Gastrocnemius medialis (tissue), 4 donors: ENCODE results near the gene ATP8B4. TPM values are rescaled to one million over a fixed set of nuclear protein-coding genes. Genes with fewer than 3 reads are reported as not detected.

Source experiments
- ATAC-seq, 2 donors: fragments of 150-250 bp; one replicate each; pipeline ENCODE4 v1.9.1; 2016
- DNase-seq, 2 donors: peaks; one replicate each; pipeline ENCODE4 v3.0.0-alpha.2; 2019
- H3K27ac ChIP-seq, 4 donors: fragments of 200-600 bp; sonication (generic); 1 replicate in 1 of 4; 2 replicates in 3 of 4; pipeline ENCODE4 v1.5.1; 2016 to 2018; ENCODE audit warnings: mild to moderate bottlenecking in 2 of 4, moderate library complexity in 1 of 4
- H3K27me3 ChIP-seq, 3 donors: fragments of 200-600 bp; sonication (generic) in 2 of 3; 1 replicate in 1 of 3; 2 replicates in 2 of 3; pipeline versions ENCODE4 v1.5.1 to v1.6.0; 2016 to 2019; ENCODE audit warnings: mild to moderate bottlenecking in 1 of 3, moderate library complexity in 1 of 3
- H3K36me3 ChIP-seq, 2 donors: fragments of 200-600 bp; sonication (generic) in 1 of 2; one replicate each; pipeline ENCODE4 v1.5.1; 2017 to 2018
- H3K4me1 ChIP-seq, 2 donors: fragments of 200-600 bp; sonication (generic) in 1 of 2; one replicate each; pipeline ENCODE4 v1.5.1; 2016 to 2017; ENCODE audit warnings: mild to moderate bottlenecking in 2 of 2
- H3K4me3 ChIP-seq, 4 donors: fragments of 200-600 bp; sonication (generic) in 3 of 4; 1 replicate in 1 of 4; 2 replicates in 3 of 4; pipeline ENCODE4 v1.5.1; 2016 to 2019; ENCODE audit warnings: mild to moderate bottlenecking in 2 of 4
- H3K9me3 ChIP-seq, 3 donors: fragments of 200-600 bp; sonication (generic) in 2 of 3; 1 replicate in 1 of 3; 2 replicates in 2 of 3; pipeline ENCODE4 v1.5.1; 2016 to 2019
- CTCF ChIP-seq, 5 experiments: fragments of 450-650 bp in 3 of 5; fragments of 200-600 bp in 2 of 5; sonication (generic) in 2 of 5; IDR thresholded peaks in 4 of 5; conservative IDR thresholded peaks in 1 of 5; 1 replicate in 4 of 5; 2 replicates in 1 of 5; pipeline ENCODE4 v1.5.1; 2016 to 2019; ENCODE audit warnings: antibody characterized with exemption in 5 of 5, mild to moderate bottlenecking in 3 of 5, moderate library complexity in 3 of 5
- POLR2A ChIP-seq, 2 donors: fragments of 450-650 bp; IDR thresholded peaks; one replicate each; pipeline ENCODE4 v1.6.1; 2017; ENCODE audit warnings: antibody characterized with exemption in 2 of 2, mild to moderate bottlenecking in 2 of 2, moderate library complexity in 2 of 2
- in situ Hi-C, 4 donors: fragments of 200-750 bp; cut with MboI; loops; one replicate each; pipeline versions ENCODE4 v1.15.0 to v1.8.0; 2017; ENCODE audit warnings: low sequenced_read_pairs in 4 of 4
- intact Hi-C: fragments of 100-400 bp; cut with DNase I; formaldehyde crosslinking; loops from one replicate; pipeline ENCODE4 v1.15.1; 2023; ENCODE audit warnings: low total_unique reads
- total RNA-seq, 4 donors: library from RNA; depleted of rRNA; stranded (reverse); fragments of >200 nt; gene quantifications; one replicate each; pipeline versions ENCODE4 v1.1.0 to v1.2.3, GENCODE V29; 2016

Gene ATP8B4
- total RNA-seq, 4 donors from 2014 or later: 1.7 to 3.4 (median 2.4) TPM

GRCh38 chr15:50018491-50018890 lies 100.5 kb downstream of the ATP8B4 start:
- Histone ChIP-seq H3K36me3 (no peaks in the 10 kb centered on the region), H3K4me3 (no peak overlapping the region), H3K27me3 (no peaks in the 10 kb centered on the region), H3K27ac (no peak overlapping the region), H3K4me1 (no peaks in the 10 kb centered on the region), H3K9me3 (no peaks in the 10 kb centered on the region)
- DNase-seq (no peak), ATAC-seq (no peak)
- intact Hi-C loops: no loop called here
- no peak for TF ChIP-seq POLR2A (IDR thresholded peaks at IDR 0.05)
- no peak for TF ChIP-seq CTCF (IDR thresholded peaks at IDR 0.05 in 4 of 5, conservative IDR thresholded peaks at IDR 0.05 in 1 of 5)
- in situ Hi-C loops: no loop called here

GRCh38 chr15:50017522-50017921 lies 101.5 kb downstream of the ATP8B4 start:
- Histone ChIP-seq H3K4me3 (no peak overlapping the region), H3K36me3 (no peaks in the 10 kb centered on the region), H3K27me3 (no peaks in the 10 kb centered on the region), H3K9me3 (no peaks in the 10 kb centered on the region), H3K27ac (no peak overlapping the region), H3K4me1 (no peaks in the 10 kb centered on the region)
- in situ Hi-C loops: no loop called here
- peak in 1 of 2 donors; percentile 27 for ATAC-seq
- TF ChIP-seq POLR2A (IDR thresholded peaks at IDR 0.05) (no peak), CTCF (IDR thresholded peaks at IDR 0.05 in 4 of 5, conservative IDR thresholded peaks at IDR 0.05 in 1 of 5) (no peak)
- intact Hi-C loops: no loop called here
- DNase-seq: no peak

GRCh38 chr15:50016951-50017350 lies 102.1 kb downstream of the ATP8B4 start:
- intact Hi-C loops (no loop called here), in situ Hi-C loops (no loop called here)
- no peak for DNase-seq
- Histone ChIP-seq H3K36me3 (no peaks in the 10 kb centered on the region), H3K4me1 (no peaks in the 10 kb centered on the region), H3K4me3 (no peak overlapping the region), H3K9me3 (no peaks in the 10 kb centered on the region), H3K27me3 (no peaks in the 10 kb centered on the region), H3K27ac (no peak overlapping the region)
- no peak for ATAC-seq
- TF ChIP-seq CTCF (IDR thresholded peaks at IDR 0.05 in 4 of 5, conservative IDR thresholded peaks at IDR 0.05 in 1 of 5) (no peak), POLR2A (IDR thresholded peaks at IDR 0.05) (no peak)

- in situ Hi-C loops: no loop called here
- H3K9me3 ChIP-seq: no peaks in the 10 kb centered on the region
- no peaks in the 10 kb centered on the region for H3K36me3 ChIP-seq
- DNase-seq (no peak), ATAC-seq (no peak)
- intact Hi-C loops: no loop called here
- no peak overlapping the region for H3K27ac ChIP-seq
- H3K27me3 ChIP-seq: no peaks in the 10 kb centered on the region
- H3K4me1 ChIP-seq: no peaks in the 10 kb centered on the region
- no peak overlapping the region for H3K4me3 ChIP-seq
- TF ChIP-seq CTCF (IDR thresholded peaks at IDR 0.05 in 4 of 5, conservative IDR thresholded peaks at IDR 0.05 in 1 of 5): no peak
- TF ChIP-seq POLR2A (IDR thresholded peaks at IDR 0.05): no peak
Observed at GRCh38 chr15:50012790-50013189, 106.2 kb downstream of the ATP8B4 start.

GRCh38 chr15:50009634-50010033 lies 109.4 kb downstream of the ATP8B4 start:
- in situ Hi-C loops: no loop called here
- no peak overlapping the region for H3K27ac ChIP-seq
- H3K9me3 ChIP-seq: no peaks in the 10 kb centered on the region
- H3K36me3 ChIP-seq: no peaks in the 10 kb centered on the region
- no peaks in the 10 kb centered on the region for H3K27me3 ChIP-seq
- DNase-seq: no peak
- intact Hi-C loops: loop anchor here (5.0 kb wide), 1 partner anchor 772 kb away; no protein-coding TSS in a partner anchor
- no peak overlapping the region for H3K4me3 ChIP-seq
- ATAC-seq: no peak
- TF ChIP-seq CTCF (IDR thresholded peaks at IDR 0.05 in 4 of 5, conservative IDR thresholded peaks at IDR 0.05 in 1 of 5) (no peak), POLR2A (IDR thresholded peaks at IDR 0.05) (no peak)
- no peaks in the 10 kb centered on the region for H3K4me1 ChIP-seq
